NCI-H774 (cell line): ENCODE data around the gene SPRED2.

Experiments used
- DNase-seq: peaks from one replicate; lab custom pipeline; 2025; lab: John Stamatoyannopoulos, UW

SPRED2 gene

DNA sequence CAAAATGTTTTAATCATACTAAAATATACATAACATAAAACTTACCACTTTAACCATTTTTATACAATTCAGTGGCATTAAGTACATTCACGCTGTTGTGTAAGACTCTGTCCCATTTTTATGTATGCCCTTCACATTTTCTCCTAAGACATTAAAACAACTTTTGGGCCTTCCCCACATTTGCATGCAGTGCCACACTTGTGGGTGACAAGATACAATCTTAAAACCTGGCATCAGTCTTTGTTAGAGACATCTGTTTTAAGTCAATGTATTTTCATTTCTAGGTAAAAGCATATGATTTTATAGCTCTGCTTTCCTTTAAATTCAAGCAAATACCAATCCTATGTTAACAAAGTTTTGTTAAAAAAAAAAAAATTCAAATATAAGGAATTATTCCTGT lies 17.3 kb downstream of the SPRED2 start:
- DNase-seq, result no peak

DNA sequence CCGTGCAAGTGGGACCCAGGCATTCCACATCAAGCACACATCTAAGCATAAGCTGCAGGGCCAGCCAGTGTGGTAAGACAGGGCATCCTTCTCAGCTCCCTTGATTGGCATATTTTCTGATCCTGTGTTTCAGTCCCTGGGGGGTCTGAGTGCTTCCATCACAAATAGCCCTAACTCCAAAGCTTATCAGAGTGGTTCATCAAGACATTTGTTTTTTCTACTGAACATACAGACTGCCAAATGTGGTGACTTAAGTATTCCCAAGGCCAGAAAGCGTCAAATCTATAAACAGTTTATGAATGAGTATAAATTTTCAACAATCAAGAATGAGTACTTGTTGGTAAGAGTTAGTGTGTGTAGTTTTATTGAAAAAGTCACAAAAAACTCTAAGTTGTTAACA lies 18.8 kb downstream of the SPRED2 start:
- no peak for DNase-seq

- DNase-seq, result no peak
These were observed 19.3 kb downstream of the SPRED2 start for GRCh38 chr2:65413106-65413505.

DNA sequence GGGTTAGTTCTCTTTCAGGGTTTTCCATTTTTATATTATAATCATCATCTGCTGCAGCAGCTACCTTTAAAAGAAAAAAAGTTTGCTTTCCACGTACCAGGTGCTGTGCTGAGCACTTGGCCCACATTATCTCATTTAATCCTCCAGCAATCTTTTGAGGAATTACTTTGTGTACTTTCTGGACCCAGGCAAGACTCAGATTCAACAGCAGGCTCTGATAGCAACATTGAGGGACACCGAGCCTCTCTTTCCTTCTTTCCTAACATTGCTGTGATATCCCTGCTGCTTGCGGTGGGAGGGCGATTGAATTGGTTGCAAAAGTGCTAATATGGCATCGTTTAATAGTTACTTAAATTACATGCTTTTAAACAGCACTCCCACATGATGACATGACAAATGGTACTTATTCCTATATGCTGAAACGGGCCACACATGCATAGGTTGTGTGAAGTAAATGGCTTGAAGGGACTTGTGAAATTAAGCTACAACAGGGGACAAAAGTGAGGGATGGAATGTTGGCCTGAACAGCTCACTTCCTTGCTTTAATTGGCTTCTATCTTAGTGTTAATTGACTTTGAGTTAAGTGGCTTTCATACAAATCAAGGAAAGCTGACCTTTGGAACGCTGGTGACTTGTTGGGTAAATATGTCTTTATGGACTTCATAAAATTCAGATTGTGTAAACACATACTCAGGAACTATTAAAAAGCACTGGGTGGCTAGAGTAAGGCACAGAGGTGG lies 21.2 kb downstream of the SPRED2 start:
- DNase-seq, result no peak

DNA sequence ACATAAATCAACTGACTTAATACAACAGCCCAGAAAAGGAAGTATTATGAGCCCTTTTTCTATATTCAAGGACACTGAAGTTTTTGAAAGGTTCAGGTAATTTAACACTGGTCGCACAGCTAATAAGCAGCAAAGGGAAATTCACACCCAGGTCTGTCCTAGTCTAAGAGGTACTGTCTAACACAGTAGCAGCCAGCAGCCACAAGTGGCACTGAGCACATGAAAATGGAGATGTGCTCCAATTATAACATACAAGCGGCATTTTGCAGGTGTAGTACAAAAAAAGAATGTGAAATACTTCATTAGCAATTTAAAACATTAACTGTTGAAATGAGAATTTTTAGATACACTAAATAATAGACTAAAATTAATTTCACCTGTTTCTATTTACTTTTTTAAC lies 23.4 kb downstream of the SPRED2 start:
- no peak for DNase-seq

DNA sequence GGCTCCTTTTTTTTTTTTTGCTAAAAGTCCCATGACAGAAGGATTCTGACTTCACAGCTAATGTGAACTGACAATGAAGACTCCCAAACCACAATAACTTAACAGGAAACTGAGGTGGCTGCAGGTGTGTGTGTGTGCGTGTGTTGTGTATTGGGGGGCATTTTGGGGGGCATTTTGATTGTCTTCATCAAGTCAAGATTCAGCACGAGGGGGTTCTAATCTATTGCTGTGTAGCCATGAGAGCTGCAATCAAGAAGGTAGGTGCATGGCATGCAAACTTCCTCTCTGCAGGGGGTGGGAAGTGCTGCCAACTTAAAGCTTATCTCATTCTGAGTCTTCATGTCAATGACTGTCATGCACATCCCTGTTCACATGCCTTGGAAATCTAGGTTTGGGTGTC lies 25.2 kb downstream of the SPRED2 start:
- no peak for DNase-seq

DNA sequence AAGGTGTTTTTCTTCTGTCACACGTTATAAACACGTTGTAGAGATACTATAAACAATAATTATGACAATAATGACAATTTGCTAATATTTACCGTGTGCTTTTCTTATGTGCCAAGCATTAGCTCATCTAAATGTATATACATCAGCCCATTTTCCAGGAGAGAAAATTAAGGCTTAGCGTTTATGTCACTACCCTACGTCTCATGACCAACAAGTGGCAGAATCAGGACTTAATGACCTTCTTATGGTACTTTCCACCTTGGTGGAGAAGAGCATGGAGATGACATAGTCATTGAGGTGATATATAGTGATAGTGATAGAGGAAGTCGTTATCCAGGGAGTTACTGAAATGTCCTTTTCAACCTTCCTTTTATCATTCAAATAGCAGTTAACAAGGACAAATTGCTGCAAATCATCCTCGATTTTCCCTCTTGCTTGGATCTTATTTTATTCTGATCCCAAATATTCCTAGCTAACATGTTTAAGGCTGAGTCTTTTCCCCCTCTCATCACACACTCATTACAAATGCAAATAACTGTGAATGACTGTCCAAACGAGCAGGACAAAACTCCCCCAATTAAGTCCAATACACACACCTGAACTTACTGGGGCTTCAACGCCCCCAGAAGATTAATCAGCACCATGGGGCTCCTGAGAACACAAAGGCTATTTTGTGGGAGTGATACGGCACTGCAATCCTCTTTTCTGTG lies 27.3 kb downstream of the SPRED2 start:
- DNase-seq, result no peak

DNA sequence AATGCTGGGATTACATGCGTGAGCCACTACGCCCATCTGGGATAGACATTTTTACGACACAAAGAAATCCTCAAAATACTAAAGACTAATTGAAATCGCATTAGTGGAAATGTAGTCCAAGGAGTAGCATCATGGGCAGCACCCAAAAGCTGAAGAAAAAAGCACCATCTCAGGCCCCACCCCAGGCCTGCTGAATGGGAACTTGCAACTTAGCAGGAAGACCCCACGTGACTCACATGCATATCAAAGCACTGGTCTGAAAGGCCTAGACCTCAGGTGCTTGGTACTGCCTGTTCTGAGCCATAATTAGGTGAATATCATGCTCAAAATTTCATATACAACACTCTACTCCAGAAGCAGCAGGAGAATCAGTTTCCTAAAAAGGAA lies 28.9 kb downstream of the SPRED2 start:
- no peak for DNase-seq

DNA sequence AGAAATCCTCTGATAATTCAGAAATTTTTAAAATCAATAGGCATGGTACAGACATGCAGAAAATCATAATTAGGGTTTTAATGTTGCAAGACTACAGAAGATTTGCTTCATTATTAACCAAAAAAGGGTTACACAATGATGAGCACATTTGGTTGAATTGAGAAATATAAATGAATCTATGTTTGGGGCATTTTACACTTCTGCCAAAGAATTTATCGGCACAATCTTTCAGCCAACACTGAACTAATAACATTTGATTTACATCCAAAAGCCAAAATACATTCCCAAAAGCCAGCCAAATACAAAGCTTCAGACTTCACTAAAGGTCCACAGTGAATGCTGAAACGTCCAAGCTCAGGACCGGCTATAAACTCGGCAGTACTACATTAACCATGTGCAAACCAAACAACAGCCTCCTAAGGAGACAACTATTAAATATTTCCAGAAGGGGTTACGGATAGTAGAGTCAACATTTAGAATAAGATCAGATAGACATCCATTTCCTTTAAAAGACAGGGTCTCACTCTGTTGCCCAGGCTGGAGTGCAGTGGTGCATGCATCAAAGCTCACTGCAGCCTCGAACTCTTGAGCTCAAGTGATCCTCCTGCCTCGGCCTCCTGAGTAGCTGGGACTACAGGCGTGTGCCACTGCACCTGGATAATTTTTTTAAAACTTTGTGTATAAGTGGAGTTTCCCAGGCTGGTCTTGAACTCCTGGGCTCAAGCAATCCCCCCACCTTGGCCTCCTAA lies 29.4 kb downstream of the SPRED2 start:
- DNase-seq, result no peak

DNA sequence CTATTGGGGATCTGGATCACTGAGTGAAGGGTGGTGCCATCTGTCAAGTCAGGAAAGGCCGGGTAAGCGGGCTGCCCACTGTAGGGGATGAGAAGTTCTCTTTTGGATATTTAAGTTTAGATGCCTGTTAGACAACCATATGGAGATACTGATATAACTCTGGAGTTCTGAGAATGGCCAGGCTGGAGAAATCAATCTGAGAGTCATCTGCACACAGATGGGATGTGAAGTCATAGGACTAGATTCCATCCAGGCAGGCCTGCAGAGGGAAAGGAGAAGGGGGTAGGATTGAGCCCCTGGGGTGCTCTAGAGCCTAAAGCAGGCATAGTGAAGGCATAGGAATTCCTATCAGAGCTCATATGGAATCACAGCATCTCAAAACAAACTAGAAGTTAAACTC lies 30.1 kb downstream of the SPRED2 start:
- no peak for DNase-seq

- no peak for DNase-seq
These were observed 35.3 kb downstream of the SPRED2 start for GRCh38 chr2:65397122-65397521.

GRCh38 chr2:65396348-65397026 lies 35.9 kb downstream of the SPRED2 start:
- no peak for DNase-seq

- DNase-seq, result no peak
These were observed 36.6 kb downstream of the SPRED2 start for GRCh38 chr2:65395621-65396347.

DNA sequence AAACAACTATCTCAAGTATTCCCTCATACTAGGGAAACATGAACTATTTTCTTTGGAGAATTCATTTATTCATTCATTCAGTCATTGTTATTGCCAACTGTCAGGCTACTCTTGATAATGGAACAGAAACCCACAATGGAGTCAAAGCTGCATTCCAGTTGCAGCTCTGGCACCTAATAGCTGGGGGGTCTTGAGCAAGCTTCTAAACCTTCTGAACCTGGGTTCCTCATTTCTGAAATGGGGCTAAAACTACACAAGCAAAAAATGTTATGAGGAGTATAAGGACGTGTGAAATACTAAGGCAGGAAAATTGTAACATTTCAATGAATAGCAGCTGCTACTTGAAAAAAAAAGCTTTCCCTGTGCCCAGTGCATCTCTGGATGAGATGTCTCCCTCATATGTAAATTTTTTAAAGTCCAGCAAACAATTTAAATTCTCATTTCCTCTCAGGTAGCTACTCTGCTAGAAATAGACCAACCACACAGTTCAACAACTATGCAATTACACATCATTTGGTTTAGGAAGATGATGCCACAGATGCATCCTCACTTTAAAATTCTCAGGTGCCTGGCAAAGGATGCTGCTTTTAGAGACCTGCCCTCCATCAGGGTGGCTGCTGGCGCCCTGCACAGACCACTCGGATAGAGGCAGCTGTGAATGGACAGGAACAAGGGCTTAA lies 38.5 kb downstream of the SPRED2 start:
- no peak for DNase-seq

DNA sequence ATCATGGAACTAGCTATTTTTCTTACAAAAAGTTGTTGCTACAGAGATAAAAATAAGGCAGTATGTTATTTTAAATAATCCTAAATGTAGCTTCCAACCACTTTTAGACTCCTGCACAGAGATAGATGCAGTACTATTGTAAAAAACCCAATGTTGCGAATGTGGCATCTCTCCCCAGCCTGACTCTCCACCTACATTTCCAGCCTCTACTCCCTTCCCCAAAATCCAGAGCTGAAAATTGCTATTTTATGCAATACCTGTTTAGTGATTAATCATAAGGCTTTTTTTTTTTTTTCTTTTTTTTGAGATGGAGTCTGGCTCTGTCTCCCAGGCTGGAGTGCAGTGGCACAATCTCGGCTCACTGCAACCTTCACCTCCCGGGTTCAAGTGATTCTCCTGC lies 39.4 kb downstream of the SPRED2 start:
- DNase-seq, result no peak

DNA sequence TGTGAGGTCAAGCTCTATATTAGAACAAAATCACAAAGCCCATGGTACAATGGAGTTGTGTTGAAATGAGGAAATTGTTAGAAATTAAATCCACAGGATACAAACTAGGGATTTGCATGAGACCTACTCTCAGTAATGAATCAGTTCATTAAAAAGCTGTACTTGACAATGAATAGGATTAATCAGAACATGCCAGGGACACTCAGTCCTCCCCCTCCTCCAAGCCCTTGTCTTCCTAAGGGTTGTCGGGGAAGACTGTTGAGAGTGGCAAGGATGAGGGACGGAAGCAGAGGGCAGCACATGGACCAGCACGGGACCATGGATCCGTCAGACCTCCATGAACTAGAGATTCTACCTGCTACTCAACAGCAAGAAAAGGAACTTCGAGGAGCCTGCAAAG lies 39.8 kb downstream of the SPRED2 start:
- no peak for DNase-seq

- no peak for DNase-seq
These were observed 42.3 kb downstream of the SPRED2 start for GRCh38 chr2:65390134-65390533.

- DNase-seq, result no peak
These were observed 42.9 kb downstream of the SPRED2 start for GRCh38 chr2:65389476-65389875.

- no peak for DNase-seq
These were observed 43.6 kb downstream of the SPRED2 start for GRCh38 chr2:65388596-65389390.

GRCh38 chr2:65388051-65388531 lies 44.3 kb downstream of the SPRED2 start:
- DNase-seq, result no peak
